Limb (tissue), 2 donors: ENCODE results near the gene GRM7.

ENCODE experiments used
- DNase-seq, 2 donors: peaks; one replicate each; pipeline ENCODE4 v3.0.0-alpha.2; 2016; ENCODE audit errors: extremely low spot score in 2 of 2

GRM7 gene

GRCh38 chr3:7574435-7574834, 713.5 kb downstream of the GRM7 start:
- no peak for DNase-seq

GRCh38 chr3:7576071-7576470, 715.2 kb downstream of the GRM7 start:
- DNase-seq: no peak

- no peak for DNase-seq
Observed at GRCh38 chr3:7576506-7576905, 715.6 kb downstream of the GRM7 start.

- DNase-seq: no peak
Observed at GRCh38 chr3:7577513-7577912, 716.6 kb downstream of the GRM7 start.

GRCh38 chr3:7581831-7582230, 720.9 kb downstream of the GRM7 start:
- DNase-seq: no peak

- DNase-seq: peak in 1 of 2 donors; percentile 5
Observed at GRCh38 chr3:7585052-7585451, 724.1 kb downstream of the GRM7 start.

- DNase-seq: no peak
Observed at GRCh38 chr3:7588236-7588635, 727.3 kb downstream of the GRM7 start.

GRCh38 chr3:7589526-7589925, 728.6 kb downstream of the GRM7 start:
- DNase-seq: no peak

GRCh38 chr3:7602297-7602696, 741.4 kb downstream of the GRM7 start:
- DNase-seq: no peak

- no peak for DNase-seq
Observed at GRCh38 chr3:7607083-7607482, 746.2 kb downstream of the GRM7 start.

GRCh38 chr3:7607676-7608075, 746.8 kb downstream of the GRM7 start:
- DNase-seq: no peak

- no peak for DNase-seq
Observed at GRCh38 chr3:7610634-7611033, 749.7 kb downstream of the GRM7 start.

- DNase-seq: no peak
Observed at GRCh38 chr3:7615043-7615442, 754.1 kb downstream of the GRM7 start.

GRCh38 chr3:7618606-7619005, 757.7 kb downstream of the GRM7 start:
- DNase-seq: no peak

- DNase-seq: no peak
Observed at GRCh38 chr3:7620401-7620800, 759.5 kb downstream of the GRM7 start.

GRCh38 chr3:7621046-7621630, 760.2 kb downstream of the GRM7 start:
- DNase-seq: no peak

GRCh38 chr3:7621651-7622050, 760.7 kb downstream of the GRM7 start:
- DNase-seq: no peak

GRCh38 chr3:7625021-7625420, 764.1 kb downstream of the GRM7 start:
- DNase-seq: no peak

GRCh38 chr3:7630351-7630911, 769.5 kb downstream of the GRM7 start:
- DNase-seq: no peak

- peak; percentile 5 to 44 for DNase-seq
Observed at GRCh38 chr3:7630925-7631324, 770.0 kb downstream of the GRM7 start.

GRCh38 chr3:7632305-7632704, 771.4 kb downstream of the GRM7 start:
- DNase-seq: no peak

GRCh38 chr3:7637694-7638093, 776.8 kb downstream of the GRM7 start:
- no peak for DNase-seq

GRCh38 chr3:7638103-7638502, 777.2 kb downstream of the GRM7 start:
- no peak for DNase-seq

- DNase-seq: no peak
Observed at GRCh38 chr3:7640787-7641186, 779.9 kb downstream of the GRM7 start.
